SHP77 (cell line): ENCODE data around the gene ALKBH1.
"Not testable (repeated sequence)": the region's sequence is repeated elsewhere in the genome, so short reads cannot be mapped to it uniquely, and the experiment has no call there.

Source experiments
- DNase-seq, 2 experiments: peaks; one replicate each; lab custom pipeline; 2025; lab: John Stamatoyannopoulos, UW

Gene ALKBH1

GRCh38 chr14:77673193-77673592 lies 34.6 kb downstream of the ALKBH1 start:
- no peak for DNase-seq

- DNase-seq = no peak
Observed at GRCh38 chr14:77667331-77667730, 40.5 kb downstream of the ALKBH1 start.

GRCh38 chr14:77663293-77663692 lies 44.5 kb downstream of the ALKBH1 start:
- no peak for DNase-seq

GRCh38 chr14:77661562-77661961 lies 46.3 kb downstream of the ALKBH1 start:
- not testable (repeated sequence) for DNase-seq

- DNase-seq = no peak
Observed at GRCh38 chr14:77660754-77661153, 47.1 kb downstream of the ALKBH1 start.

GRCh38 chr14:77659831-77660230 lies 48.0 kb downstream of the ALKBH1 start:
- no peak for DNase-seq

GRCh38 chr14:77657280-77657679 lies 50.5 kb downstream of the ALKBH1 start:
- DNase-seq = no peak

GRCh38 chr14:77654001-77654441 lies 53.8 kb downstream of the ALKBH1 start:
- peak; percentile 34 to 51 for DNase-seq

GRCh38 chr14:77649326-77649725 lies 58.5 kb downstream of the ALKBH1 start:
- DNase-seq = no peak

GRCh38 chr14:77648520-77649200 lies 59.2 kb downstream of the ALKBH1 start:
- no peak for DNase-seq

- no peak for DNase-seq
Observed at GRCh38 chr14:77647853-77648252, 60.0 kb downstream of the ALKBH1 start.

GRCh38 chr14:77646907-77647306 lies 60.9 kb downstream of the ALKBH1 start:
- DNase-seq = no peak

- no peak for DNase-seq
Observed at GRCh38 chr14:77645520-77646230, 62.1 kb downstream of the ALKBH1 start.

GRCh38 chr14:77642407-77642806 lies 65.4 kb downstream of the ALKBH1 start:
- no peak for DNase-seq

GRCh38 chr14:77641534-77642341 lies 66.1 kb downstream of the ALKBH1 start:
- DNase-seq = no peak

GRCh38 chr14:77640756-77641533 lies 66.9 kb downstream of the ALKBH1 start:
- DNase-seq = no peak

- DNase-seq = no peak
Observed at GRCh38 chr14:77638771-77639171, 69.1 kb downstream of the ALKBH1 start.

GRCh38 chr14:77635869-77636268 lies 72.0 kb downstream of the ALKBH1 start:
- not testable (repeated sequence) for DNase-seq

GRCh38 chr14:77635466-77635865 lies 72.4 kb downstream of the ALKBH1 start:
- DNase-seq = not testable (repeated sequence)

- DNase-seq = no peak
Observed at GRCh38 chr14:77630111-77630510, 77.7 kb downstream of the ALKBH1 start.

- DNase-seq = no peak
Observed at GRCh38 chr14:77625360-77625759, 82.5 kb downstream of the ALKBH1 start.

GRCh38 chr14:77623201-77623600 lies 84.6 kb downstream of the ALKBH1 start:
- DNase-seq = no peak
